SHP77 treated with DMSO at 0.1 percent for 48 hours (cell line): ENCODE data around the gene ADAMTS8.
A peak's percentile ranks its signal among the peaks of the same experiment; 100 is the strongest.

Source experiments
- DNase-seq: peaks from one replicate; lab custom pipeline; 2025; lab: John Stamatoyannopoulos, UW

Gene ADAMTS8

GRCh38 chr11:130462101-130462885, 33.9 kb upstream of the ADAMTS8 start:
- DNase-seq: no peak

GRCh38 chr11:130459521-130459920, 31.1 kb upstream of the ADAMTS8 start:
- DNase-seq: no peak

- no peak for DNase-seq
These were observed 30.0 kb upstream of the ADAMTS8 start for GRCh38 chr11:130458410-130458729.

GRCh38 chr11:130457623-130458409, 29.4 kb upstream of the ADAMTS8 start:
- no peak for DNase-seq

- DNase-seq: no peak
These were observed 27.9 kb upstream of the ADAMTS8 start for GRCh38 chr11:130456286-130456685.

- no peak for DNase-seq
These were observed 27.2 kb upstream of the ADAMTS8 start for GRCh38 chr11:130455483-130456127.

- DNase-seq: no peak
These were observed 26.3 kb upstream of the ADAMTS8 start for GRCh38 chr11:130454491-130455252.

- DNase-seq: no peak
These were observed 24.5 kb upstream of the ADAMTS8 start for GRCh38 chr11:130452940-130453339.

GRCh38 chr11:130452176-130452575, 23.8 kb upstream of the ADAMTS8 start:
- DNase-seq: no peak

- DNase-seq: no peak
These were observed 23.0 kb upstream of the ADAMTS8 start for GRCh38 chr11:130451231-130452019.

GRCh38 chr11:130449996-130450769, 21.8 kb upstream of the ADAMTS8 start:
- DNase-seq: peak; percentile 57

GRCh38 chr11:130449310-130449990, 21.0 kb upstream of the ADAMTS8 start:
- DNase-seq: no peak

GRCh38 chr11:130448416-130449309, 20.3 kb upstream of the ADAMTS8 start, which contains the start of gene ADAMTS15:
TSS of gene ADAMTS15 (plus strand) at chr11:130448645. CDS start at chr11:130448974, 329 bp downstream.
- peak; percentile 53 for DNase-seq

- DNase-seq: no peak
These were observed 19.6 kb upstream of the ADAMTS8 start for GRCh38 chr11:130448039-130448415.

GRCh38 chr11:130445788-130446187, 17.4 kb upstream of the ADAMTS8 start:
- DNase-seq: no peak

- DNase-seq: no peak
These were observed 14.3 kb upstream of the ADAMTS8 start for GRCh38 chr11:130442737-130443136.

GRCh38 chr11:130441719-130442118, 13.3 kb upstream of the ADAMTS8 start:
- DNase-seq: no peak

- no peak for DNase-seq
These were observed 11.5 kb upstream of the ADAMTS8 start for GRCh38 chr11:130439876-130440275.

- no peak for DNase-seq
These were observed 10.7 kb upstream of the ADAMTS8 start for GRCh38 chr11:130439160-130439519.
